Measurements from ENCODE around the gene STPG3. TPM values are rescaled to one million over a fixed set of nuclear protein-coding genes. Genes with fewer than 3 reads are reported as not detected.

Gene STPG3
- total and polyA plus RNA-seq, 9 of the 15 experiments (the other 6 are each of a cell fraction or from before 2014, with no cell fraction given) = not detected

GRCh38 chr9:137302449-137303150, 51.5 kb downstream of the STPG3 start (continued):
- TF ChIP-seq CLOCK (CRISPR knock-in tag; IDR thresholded peaks at IDR 0.05; ENCODE audit: borderline replicate concordance) (no peak), HDAC1 (IDR thresholded peaks at IDR 0.05) (peak in 1 of 2 experiments; percentile 64; a peak in 2 of 4 replicates), NCOA2 (IDR thresholded peaks at IDR 0.05; ENCODE audit: partially characterized antibody in 2 of 2) (no peak), ZNF121 (CRISPR knock-in tag; conservative IDR thresholded peaks at IDR 0.05) (no peak), MLX (CRISPR knock-in tag; conservative IDR thresholded peaks at IDR 0.05) (no peak; a peak in 1 of 4 replicates), ZFP36 (IDR thresholded peaks at IDR 0.05; ENCODE audit: low read depth, low read length, partially characterized antibody) (no peak), ZBTB11 (CRISPR knock-in tag; IDR thresholded peaks at IDR 0.05) (peak in 1 of 3 experiments; percentile 71; a peak in 2 of 6 replicates), TBP (optimal IDR thresholded peaks at IDR 0.05; ENCODE audit: low read depth, low read length) (no peak), SMARCC2 (IDR thresholded peaks at IDR 0.05; ENCODE audit: low read depth) (no peak), NUFIP1 (IDR thresholded peaks at IDR 0.05; ENCODE audit: partially characterized antibody) (no peak), GABPB1 (CRISPR knock-in tag; IDR thresholded peaks at IDR 0.05) (peak; percentile 77; the same call in 1 of the 2 replicates), SETDB1 (IDR thresholded peaks at IDR 0.05; ENCODE audit: low read length) (no peak), HNRNPH1 (optimal IDR thresholded peaks at IDR 0.05; ENCODE audit: low read depth, low read length) (no peak)
